Measurements from ENCODE around the gene CCDC57.

CCDC57 gene

DNA sequence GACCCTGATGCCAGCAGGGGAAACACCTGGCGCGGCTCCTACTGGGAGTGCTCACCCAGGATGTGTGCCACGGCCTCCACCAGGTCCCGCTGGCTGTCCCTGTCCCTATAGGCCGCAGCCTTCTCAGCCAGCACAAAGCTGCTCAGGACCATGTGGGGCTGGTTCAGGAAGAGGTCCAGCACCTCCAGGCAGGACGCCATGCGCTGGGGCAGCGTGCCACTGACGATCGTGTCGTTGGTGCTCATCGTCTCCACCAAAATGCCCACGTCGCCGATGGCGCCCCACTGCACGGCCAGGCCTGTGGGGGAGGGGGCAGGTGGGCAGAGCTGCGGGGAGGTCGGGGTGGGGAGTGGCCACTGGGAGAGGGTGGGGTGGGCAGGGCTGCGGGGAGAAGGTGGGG lies 131.1 kb downstream of the CCDC57 start:
- ChIA-PET POLR2A (ENCODE audit: low non-redundant PET) (no interaction called here), CTCF (interaction anchor here (0.6 to 0.9 kb wide), 2 partner anchors 28 to 51 kb away, joined by 3 read pairs; no protein-coding TSS in a partner anchor)
- TF ChIP-seq, protein P1, sequence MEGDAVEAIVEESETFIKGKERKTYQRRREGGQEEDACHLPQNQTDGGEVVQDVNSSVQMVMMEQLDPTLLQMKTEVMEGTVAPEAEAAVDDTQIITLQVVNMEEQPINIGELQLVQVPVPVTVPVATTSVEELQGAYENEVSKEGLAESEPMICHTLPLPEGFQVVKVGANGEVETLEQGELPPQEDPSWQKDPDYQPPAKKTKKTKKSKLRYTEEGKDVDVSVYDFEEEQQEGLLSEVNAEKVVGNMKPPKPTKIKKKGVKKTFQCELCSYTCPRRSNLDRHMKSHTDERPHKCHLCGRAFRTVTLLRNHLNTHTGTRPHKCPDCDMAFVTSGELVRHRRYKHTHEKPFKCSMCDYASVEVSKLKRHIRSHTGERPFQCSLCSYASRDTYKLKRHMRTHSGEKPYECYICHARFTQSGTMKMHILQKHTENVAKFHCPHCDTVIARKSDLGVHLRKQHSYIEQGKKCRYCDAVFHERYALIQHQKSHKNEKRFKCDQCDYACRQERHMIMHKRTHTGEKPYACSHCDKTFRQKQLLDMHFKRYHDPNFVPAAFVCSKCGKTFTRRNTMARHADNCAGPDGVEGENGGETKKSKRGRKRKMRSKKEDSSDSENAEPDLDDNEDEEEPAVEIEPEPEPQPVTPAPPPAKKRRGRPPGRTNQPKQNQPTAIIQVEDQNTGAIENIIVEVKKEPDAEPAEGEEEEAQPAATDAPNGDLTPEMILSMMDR (conservative IDR thresholded peaks at IDR 0.05; ENCODE audit: low read depth), result no peak
- DNase-seq (ENCODE audit: low spot score), result no peak
- H3K27ac ChIP-seq, result peak overlapping the region; percentile 8; the same call in 1 of the 2 replicates

DNA sequence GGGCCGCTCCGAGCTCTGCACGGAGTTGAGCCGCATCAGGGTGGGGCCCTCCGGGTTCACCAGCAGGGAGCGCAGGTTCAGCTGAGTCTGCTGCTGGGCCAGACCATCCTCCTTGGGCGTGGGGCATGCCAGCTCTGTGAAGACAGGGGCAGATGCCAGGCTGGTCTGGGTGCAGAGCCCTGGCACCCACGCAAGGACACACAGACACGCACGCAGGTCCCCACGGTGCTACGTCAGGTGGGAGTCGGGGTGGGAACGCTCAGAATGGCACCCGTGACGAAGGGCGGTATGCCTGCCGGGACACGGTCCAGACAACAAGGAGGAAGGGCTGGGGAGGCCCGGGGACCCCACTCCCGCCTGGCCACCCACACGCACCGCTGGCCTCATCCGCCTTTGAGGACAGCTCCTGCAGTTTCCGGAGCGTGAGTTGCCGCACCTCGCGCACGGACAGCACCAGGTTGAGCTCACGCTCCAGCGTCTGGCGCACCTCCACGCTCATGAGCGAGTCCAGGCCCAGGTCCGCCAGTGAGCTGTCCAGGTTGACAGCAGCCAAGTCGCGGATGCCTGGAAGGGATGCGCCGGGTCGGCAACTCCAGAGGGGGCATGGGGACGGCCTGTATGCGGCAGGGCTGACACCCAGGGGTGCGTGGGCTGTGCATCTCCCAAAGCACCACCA lies 131.7 kb downstream of the CCDC57 start:
- TF ChIP-seq, protein P1 (conservative IDR thresholded peaks at IDR 0.05; ENCODE audit: low read depth), result no peak
- ChIA-PET POLR2A (ENCODE audit: low non-redundant PET) (no interaction called here), CTCF (interaction anchor here (0.9 to 1.2 kb wide), 2 partner anchors 50 to 51 kb away, joined by 3 read pairs; no protein-coding TSS in a partner anchor)
- H3K27ac ChIP-seq, result peak overlapping the region; percentile 8
- no peak for DNase-seq (ENCODE audit: low spot score)

DNA sequence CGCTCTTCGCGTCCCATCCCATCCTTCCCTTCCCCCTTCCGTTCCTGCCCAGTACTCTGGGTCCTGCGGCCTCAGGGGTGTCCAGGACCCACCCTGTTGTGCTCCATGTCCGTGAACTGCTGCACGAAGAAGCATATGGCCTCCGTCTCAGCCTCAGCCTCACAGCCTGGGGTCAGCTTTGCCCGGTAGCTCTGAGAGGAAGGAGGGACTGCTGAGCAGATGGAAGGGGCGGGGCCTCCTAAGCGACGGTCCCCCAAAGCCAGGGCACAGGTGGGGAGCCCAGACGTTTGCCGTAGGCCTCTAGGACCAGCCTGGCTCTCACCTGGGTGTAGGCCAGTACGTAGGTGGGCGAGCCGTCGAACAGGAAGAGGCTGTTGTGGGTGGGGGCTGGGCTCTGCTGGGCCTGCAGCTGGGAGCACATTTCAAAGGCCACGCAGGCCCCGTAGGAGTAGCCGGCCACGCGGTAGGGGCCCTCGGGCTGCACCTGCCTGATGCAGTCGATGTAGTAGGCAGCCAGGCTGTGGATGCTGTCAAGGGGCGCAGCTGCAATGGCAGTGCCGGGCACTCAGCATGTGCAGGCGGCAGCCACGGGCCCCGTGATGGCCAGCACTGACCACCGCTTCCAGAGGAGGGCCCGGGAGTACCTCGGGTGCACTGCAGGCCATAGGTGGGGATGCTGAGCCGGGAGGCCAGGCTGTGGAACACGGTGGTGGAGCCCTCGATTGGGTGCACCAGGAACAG lies 132.4 kb downstream of the CCDC57 start:
- CTCF ChIA-PET, result interaction anchor here (0.9 to 1.2 kb wide), 2 partner anchors 50 kb away, joined by 3 read pairs; no protein-coding TSS in a partner anchor
- H3K27ac ChIP-seq, result peak overlapping the region; percentile 8
- DNase-seq (ENCODE audit: low spot score), result no peak
- TF ChIP-seq, protein P1 (conservative IDR thresholded peaks at IDR 0.05; ENCODE audit: low read depth), result no peak
- POLR2A ChIA-PET (ENCODE audit: low non-redundant PET), result no interaction called here

- ChIA-PET POLR2A (ENCODE audit: low non-redundant PET) (no interaction called here), CTCF (interaction anchor here (0.6 to 0.7 kb wide), 2 partner anchors 127 to 132 kb away, joined by 3 to 4 read pairs; partner anchors contain the start of gene MYADML2)
- H3K27ac ChIP-seq, result no peak overlapping the region
- no peak for DNase-seq (ENCODE audit: low spot score)
- TF ChIP-seq, protein P1 (conservative IDR thresholded peaks at IDR 0.05; ENCODE audit: low read depth), result no peak
Measured at GRCh38 chr17:82079001-82079677, 133.5 kb downstream of the CCDC57 start.

DNA sequence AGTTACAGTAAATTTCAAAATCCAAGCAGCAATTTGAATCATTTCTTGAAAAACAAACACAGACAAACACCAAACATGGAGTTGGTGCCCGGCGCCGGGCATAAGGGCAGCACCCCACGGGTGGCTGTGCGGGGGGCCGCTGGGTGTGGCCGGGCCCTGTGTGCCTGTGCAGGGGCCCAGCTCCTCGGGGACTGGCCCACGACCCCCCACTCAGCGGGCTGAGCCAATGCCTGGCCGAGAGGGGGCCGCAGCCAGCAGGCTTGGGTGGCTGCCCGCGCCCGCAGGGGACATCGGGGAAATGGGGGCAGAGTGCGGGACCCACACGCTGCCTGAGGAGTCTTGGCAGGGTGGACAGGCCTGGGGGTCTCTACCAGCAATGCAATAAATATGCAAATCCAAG lies 134.2 kb downstream of the CCDC57 start:
- CTCF ChIA-PET, result interaction anchor here (0.6 to 0.7 kb wide), 2 partner anchors 26 to 132 kb away, joined by 3 to 4 read pairs; partner anchors contain the start of gene MYADML2
- peak overlapping the region; percentile 67 for H3K27ac ChIP-seq

More for the DNA sequence above, 134.2 kb downstream of the CCDC57 start:
- POLR2A ChIA-PET (ENCODE audit: low non-redundant PET), result no interaction called here
- no peak for DNase-seq (ENCODE audit: low spot score)
- TF ChIP-seq, protein P1 (conservative IDR thresholded peaks at IDR 0.05; ENCODE audit: low read depth), result no peak
